SH-SY5Y (cell line): Measurements from ENCODE around the gene SLC16A9.

Source experiments
- GATA2 ChIP-seq: IDR thresholded peaks from 2 replicates; pipeline ENCODE4 v1.6.1; 2011; ENCODE audit warnings: mild to moderate bottlenecking, low read depth, low read length
- GATA3 ChIP-seq: IDR thresholded peaks from 2 replicates; pipeline ENCODE4 v1.6.1; 2011; ENCODE audit warnings: low read depth, mild to moderate bottlenecking, low read length, moderate library complexity

GRCh38 chr10:59634102-59634501 is 75.5 kb downstream of the SLC16A9 start:
- TF ChIP-seq GATA2: no peak
- no peak for TF ChIP-seq GATA3
